ENCODE data around the gene TGM3.

DNA sequence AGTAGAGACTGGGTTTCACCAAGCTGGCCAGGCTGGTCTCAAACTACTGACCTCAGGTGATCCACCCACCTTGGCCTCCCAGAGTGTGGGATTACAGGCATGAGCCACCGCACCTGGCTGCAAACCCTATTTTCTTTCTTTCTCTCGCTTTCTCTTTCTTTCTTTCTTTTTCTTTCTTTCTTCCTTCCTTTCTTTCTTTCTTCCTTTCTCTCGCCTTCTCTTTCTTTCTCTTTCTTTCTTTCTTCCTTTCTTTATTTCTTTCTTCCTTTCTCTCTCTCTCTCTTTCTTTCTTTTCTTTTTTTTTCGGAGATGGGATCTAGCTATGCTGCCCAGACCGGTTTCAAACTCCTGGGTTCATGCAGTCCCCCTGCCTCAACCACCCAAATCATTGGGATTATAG, 47.0 kb upstream of the TGM3 start:
- no peak for TF ChIP-seq CTCF (IDR thresholded peaks at IDR 0.05; ENCODE audit: insufficient read depth, low read length)
- TF ChIP-seq, protein P1, sequence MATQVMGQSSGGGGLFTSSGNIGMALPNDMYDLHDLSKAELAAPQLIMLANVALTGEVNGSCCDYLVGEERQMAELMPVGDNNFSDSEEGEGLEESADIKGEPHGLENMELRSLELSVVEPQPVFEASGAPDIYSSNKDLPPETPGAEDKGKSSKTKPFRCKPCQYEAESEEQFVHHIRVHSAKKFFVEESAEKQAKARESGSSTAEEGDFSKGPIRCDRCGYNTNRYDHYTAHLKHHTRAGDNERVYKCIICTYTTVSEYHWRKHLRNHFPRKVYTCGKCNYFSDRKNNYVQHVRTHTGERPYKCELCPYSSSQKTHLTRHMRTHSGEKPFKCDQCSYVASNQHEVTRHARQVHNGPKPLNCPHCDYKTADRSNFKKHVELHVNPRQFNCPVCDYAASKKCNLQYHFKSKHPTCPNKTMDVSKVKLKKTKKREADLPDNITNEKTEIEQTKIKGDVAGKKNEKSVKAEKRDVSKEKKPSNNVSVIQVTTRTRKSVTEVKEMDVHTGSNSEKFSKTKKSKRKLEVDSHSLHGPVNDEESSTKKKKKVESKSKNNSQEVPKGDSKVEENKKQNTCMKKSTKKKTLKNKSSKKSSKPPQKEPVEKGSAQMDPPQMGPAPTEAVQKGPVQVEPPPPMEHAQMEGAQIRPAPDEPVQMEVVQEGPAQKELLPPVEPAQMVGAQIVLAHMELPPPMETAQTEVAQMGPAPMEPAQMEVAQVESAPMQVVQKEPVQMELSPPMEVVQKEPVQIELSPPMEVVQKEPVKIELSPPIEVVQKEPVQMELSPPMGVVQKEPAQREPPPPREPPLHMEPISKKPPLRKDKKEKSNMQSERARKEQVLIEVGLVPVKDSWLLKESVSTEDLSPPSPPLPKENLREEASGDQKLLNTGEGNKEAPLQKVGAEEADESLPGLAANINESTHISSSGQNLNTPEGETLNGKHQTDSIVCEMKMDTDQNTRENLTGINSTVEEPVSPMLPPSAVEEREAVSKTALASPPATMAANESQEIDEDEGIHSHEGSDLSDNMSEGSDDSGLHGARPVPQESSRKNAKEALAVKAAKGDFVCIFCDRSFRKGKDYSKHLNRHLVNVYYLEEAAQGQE (IDR thresholded peaks at IDR 0.05; ENCODE audit: insufficient replicate concordance, low read depth) = no peak
